Stimulated activated CD8-positive, alpha-beta memory T cell treated with anti-CD3 and anti-CD28 coated beads, Interleukin-7, amount 100 ng/mL, for 48 hours (primary cell): ENCODE results near the gene ATP5F1B.
"Not testable (repeated sequence)": the region's sequence is repeated elsewhere in the genome, so short reads cannot be mapped to it uniquely, and the experiment has no call there.

ENCODE experiments used
- DNase-seq, 2 donors: peaks; one replicate each; pipeline ENCODE4 v3.0.0-alpha.2; 2020; ENCODE audit warnings: low read depth in 1 of 2; ENCODE audit errors: extremely low read depth in 1 of 2

Gene ATP5F1B

DNA sequence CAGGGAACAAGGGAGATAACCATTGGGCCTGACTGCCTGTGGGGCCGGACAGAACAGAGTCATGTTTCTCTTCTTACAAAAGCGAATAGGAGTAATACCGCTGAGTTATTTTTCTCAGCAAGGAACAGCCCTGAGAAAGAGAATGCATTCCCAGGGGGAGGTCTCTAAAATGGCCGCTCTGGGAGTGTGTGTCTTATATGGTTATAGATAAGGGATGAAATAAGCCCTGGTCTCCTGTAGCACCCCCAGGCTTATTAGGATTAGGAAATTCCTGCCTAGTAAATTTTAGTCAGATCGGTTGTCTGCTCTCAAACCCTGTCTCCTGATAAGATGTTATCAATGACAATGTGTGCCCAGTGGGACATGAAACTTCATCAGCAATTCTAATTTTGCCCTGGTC, 8.0 kb upstream of the ATP5F1B start:
- DNase-seq, result not testable (repeated sequence)

DNA sequence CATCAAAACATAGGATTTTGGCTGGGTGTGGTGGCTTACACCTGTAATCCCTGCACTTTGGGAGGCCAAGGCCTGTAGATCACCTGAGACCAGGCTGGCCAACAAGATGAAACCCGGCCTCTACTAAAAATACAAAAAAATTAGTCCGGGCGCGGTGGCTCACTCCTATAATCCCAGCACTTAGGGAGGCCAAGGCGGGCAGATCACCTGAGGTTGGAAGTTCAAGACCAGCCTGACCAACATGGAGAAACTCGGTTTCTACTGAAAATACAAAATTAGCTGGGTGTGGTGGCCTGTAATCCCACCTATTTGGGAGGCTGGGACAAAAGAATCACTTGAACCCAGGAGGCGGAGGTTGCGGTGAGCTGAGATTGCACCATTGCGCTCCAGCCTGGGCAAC, 2.2 kb upstream of the ATP5F1B start:
- not testable (repeated sequence) for DNase-seq

DNA sequence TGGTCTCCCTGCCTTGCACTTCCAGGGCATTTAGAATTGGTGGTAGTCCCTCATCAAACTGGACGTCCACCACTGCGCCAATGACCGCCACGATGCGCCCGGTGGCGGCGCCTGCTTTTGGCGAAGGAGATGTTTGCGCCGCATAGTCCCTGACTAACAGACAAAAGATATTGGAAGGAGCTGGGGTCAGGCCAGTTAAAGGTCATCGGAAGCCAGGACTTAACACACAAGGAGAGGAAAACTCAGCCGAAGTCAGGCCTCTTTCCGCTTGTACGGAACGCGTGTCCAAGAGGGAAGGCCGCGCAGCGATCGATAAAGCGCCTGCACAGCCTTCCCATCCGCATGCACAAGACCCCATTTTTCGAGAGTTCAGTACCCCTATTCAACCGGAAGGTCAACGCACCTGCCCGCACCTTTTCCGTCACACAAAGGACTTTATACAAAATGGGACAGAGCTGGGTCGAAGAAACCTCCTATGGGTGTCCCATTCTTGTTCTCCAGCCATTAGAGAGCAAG, 525 bp downstream of the ATP5F1B start:
- no peak for DNase-seq

DNA sequence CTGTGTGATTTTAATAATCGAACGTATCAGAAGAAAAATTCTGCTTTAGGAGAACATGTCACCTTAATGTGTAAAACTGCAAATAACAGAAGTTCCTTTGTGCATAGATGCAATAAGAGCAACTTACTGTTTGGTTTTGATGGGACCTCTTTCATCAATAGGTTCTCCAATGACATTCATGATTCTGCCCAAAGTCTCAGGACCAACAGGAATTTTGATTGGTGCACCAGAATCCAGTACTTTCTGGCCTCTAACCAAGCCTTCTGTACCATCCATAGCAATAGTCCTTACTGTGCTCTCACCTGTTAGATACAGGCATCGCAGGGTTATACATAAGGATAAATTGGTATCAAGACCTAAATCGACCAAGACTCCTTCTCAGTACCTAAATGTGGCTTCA, 1.1 kb downstream of the ATP5F1B start:
- no peak for DNase-seq

DNA sequence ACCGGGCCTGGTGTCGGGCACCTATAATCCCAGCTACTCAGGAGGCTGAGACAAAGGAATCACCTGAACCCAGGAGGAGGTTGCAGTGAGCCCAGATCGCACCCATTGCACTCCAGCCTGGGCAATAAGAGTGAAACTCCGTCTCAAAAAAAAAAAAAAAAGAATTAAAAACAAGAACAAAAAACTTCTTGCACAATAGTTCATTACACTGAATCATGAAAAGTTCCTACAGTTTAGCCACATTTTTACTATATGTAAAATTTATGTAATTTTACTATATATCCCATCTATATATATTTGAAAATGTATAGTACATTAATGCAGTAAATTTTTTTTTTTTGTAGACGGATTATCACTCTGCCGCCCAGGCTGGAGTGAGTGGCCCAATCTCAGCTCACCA, 4.6 kb downstream of the ATP5F1B start:
- no peak for DNase-seq

DNA sequence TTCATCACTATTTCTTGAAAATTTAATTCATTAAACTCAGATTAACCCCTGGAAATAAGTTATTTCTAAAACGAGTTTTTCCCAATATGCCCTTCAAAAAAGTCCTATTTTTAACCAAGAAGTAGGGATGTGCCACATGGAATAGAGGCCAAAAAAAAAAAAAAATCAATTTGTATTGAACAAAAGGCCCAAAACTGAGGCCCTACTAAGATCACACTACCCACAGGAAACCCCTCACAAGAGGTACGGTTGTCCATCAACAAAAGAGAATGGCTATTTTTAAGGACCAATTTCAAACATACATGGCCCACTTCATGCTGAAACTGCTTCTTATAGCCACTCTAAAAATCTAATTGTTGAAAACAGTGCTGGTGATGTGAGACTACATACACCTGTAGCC, 8.2 kb downstream of the ATP5F1B start:
- no peak for DNase-seq

DNA sequence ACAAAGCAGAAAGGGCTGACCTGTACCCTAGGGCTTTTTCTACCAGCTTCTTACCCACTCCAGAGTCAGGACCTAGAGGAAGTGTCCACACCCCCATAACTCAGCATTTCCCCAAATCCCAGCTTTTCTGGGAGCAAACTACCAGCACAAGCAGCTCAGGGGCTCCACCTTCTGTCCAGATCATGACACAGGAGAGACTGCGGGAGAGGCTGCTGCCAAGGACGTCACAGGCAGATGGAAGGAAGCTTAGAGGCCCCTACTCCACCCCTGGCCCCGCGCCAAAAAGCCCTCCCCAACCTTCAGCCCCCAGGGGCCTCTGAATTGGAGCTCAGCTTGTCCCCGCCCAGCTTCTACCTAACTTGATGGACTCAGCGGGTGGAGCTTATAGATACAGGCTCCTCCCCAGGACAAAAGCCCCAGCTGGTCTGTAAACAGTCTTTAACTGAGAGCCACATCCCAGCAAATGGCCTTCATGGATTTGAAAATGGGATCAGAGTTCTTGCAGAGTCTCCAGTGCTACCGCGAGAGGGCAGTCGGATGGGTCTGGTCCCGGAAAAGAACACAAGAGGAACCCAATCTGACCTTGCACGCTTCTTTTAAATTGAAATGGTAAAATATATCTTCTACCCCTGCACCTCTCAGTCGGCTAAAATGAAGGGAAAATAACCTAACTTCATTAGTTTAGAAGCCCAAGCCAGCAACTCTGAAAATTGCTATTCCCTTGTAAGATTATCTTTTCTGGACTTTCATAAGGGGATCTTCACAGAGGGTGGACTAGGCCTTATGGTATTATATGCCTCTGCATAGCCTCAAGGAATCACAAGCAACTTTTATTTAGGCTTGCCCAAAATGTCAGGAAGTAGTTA, 8.9 kb downstream of the ATP5F1B start:
- peak; percentile 72 to 95 for DNase-seq

DNA sequence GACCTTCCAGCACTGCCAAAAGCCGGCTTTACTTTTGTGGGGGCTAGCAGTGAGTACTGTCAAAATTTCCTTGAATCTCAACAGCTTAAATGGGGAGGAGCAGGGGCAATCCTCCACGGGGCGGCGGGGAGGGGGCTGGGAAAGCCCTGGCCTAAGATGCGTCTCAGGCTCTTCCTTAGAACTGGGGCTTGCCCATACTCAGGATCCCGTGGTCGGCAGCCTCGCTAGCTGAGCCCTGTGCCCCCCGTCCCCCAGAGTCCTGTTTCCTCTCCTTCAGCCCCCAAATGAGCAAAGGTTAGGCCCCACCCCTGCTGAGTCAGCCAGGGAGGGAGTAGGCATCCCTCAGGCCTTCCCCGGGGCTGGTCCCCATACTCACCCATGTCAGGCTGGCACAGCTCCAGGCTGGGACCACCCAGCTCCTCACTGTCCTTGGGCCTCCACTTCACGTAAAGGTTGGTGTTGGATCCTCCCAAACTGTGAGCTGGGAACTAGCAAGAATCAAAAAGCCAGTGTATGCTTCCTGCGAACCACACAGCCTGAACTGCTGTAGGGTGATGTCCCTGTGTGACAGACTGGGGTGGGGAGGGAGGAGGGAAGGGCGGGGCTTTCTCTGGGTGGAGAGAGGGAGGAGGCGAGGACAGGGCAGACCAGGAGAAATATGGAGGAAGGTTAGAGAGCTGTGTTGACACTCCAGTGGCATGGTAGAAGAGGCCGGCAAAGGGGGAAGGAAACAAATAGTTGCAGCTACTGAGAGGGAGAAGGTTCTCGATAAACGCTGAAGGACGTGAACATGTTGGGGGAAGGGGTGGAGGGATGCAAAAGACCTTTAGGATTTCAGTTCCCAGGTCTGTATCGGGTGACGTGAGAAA, 9.7 kb downstream of the ATP5F1B start:
- DNase-seq, result peak; percentile 73 to 86

DNA sequence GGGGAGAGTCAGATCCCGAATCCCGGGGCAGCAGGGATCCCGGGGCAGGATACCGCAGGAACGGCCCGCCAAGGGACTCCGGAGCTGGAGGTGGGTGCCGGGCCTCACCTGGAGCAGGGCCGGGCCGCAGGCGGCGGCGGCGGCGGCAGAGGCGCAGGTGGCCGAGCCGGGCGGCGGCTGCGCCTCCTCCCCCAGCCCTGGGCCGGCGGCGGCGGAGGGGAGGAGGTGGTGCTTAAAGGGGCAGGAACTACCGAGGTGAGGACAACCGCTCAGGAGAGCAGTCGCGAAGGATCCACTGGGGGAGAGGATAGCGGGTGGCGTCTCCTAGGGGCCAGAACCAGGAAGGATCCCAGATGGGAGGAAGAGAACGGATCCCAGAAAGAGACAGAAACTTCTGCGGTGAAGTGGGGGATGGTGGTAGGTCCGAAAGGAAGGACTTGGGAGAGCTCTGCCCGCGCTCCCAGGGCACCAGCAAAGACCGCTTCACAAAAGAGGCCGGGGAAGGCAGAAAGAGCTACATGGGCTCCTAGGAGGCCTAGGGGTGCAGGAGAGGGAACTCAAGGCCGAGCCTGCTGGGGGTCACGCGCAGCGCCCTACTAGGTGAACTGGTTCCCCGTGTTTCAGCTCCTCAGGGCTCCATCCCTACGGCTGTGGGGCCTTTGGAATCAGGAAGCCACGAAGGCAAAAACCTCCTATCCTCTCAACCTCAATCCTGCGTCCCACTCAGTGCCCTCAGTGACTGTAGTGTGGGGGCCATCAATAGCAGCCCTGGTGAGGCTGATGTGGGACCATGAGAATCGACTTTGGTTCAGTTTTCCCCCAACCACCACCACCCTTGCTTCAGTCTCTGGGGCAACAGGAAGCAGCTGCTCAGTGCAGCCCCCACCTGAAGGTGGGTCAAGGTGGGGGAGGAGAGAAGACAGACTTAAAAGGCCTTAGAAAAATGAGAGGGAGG, 10.7 kb downstream of the ATP5F1B start:
- peak in 1 of 2 donors; percentile 56 for DNase-seq

DNA sequence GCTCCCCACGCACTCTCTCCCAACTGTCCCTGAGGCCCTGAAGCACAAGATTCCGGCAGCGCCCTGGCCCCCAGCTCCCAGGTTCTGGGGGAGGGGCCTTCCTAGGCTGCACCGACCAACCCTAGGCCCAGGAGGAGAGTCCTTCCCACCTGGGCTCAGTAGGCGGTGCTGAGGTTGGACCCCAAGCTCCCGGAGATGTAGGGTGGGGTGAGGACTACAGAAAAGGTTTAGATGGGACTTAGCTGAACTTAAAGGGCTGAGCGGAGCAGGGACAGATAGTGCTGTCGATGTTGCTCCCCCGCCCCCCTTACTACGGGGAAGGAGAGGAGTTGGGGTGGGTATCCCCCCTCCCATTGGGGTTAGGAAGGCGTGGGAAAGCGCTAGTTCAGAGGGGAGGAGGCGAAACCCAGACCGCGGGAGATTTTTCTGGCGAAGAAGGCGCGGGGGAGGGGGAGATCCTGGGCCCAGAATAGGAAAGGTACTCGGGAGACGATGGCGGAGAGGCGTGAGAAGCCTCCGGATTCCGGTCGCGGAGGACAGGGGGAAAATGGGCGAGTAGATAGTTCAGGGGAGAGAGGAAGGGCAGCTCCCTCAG, 11.4 kb downstream of the ATP5F1B start:
- no peak for DNase-seq

DNA sequence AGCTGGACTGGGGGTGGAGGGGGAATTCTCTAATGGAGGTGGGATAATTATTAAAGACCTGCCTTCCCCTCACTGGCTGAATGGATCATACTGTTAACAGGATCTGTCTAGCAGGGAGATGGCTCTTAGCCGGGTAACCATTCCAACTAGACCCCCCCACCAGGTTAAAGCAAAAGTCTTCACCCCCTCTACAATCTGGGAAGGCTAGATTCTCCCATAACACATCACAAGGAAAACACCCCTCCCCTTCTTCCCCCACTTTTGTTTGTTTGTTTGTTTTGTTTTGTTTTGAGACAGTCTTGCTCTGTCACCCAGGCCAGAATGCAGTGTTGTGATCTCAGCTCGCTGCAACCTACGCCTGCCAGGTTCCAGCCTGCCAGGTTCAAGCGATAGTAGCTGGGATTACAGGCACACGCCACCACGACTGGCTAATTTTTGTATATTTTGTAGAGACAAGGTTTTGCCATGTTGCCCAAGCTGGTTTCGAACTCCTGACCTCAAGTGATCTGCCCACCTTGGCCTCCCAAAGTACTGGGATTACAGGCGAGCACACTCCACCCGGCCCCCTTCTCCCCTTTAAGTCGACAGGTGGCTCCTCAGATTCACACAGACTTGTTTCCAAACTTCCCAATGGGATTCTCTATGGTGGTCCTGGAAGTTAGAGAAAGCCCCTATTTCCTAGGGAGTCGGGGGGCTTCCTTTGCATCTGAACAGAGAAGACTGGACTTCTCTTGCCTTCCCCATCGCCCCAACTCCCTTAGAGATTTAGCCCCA, 12.1 kb downstream of the ATP5F1B start:
- DNase-seq, result no peak

DNA sequence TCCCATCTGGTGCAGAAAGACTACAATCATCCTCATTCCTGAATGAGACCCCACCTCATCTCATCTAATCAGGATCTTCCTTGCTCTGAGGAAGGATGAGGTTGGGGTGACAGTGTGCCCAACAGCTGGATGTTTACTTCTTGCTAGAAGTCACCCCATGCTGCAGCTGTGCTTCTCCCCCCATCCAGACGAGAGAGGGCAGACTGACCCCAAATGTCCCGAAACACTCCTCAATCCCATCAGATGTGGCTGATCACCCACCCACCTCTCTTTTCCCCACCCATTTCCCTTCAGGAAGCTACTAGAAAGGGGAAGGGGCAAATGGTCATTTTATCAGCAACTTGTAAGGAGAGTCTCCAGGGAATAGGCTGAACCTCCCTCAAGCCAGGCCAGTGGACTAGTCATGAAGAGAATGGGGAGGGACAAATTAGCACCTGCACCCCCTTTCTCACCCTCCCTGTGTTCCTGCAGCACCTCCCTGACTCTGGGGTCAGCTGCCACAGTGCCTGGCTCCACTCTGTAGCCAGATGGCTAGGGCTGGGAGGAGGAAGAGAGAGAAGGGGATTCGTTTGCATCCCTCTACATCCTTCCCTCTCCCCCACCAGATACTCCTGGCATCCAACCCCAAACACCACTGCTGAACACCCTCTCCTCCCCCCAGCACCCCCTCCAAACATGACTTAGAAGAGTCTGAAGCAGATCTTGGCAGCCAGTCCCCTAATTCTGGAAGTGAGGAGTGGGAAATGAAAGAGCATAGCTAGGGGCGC, 12.9 kb downstream of the ATP5F1B start:
- DNase-seq, result no peak

DNA sequence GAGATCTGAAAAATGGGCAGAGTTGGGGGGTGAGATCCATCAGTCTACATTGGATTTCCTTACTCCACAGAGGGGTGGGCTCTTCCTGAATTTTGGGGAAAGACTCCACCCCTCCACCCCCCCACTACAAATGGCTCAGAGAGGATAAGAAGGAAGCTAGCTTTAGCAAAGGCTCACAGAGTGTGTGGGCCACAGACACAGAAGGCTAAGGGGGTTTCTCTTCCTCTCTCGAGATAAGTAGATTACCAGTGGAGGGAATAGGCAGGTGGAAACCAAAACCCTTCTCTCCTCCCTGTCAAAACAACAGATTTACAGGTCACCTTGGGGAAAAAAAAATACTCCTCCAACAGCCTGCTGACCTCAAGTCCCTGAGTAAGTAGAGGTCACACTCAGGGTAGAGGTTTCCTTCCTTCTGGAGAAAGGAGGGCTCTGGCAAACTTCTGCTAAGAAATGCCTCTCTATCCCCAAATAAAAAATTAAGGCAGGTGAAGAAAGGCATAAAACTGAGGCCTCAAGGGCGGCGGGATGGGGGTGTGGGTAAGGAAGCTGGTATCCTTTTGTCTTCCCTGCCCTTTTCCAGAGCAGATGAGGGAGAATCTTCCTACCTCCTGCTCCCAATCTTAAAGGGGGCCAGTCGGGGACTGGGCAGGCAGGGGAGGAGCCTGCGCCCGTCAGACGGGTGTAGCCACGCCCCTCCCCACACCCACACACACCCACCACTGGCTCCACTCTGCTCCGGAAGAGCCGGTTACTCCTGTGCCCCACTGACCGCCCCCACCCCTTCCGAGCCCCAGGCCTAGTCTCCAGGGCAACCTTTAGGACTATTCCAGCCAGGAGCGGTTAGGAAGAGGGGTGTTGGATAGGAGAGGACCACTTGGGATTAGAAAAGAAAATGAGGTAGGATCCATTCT, 13.7 kb downstream of the ATP5F1B start:
- no peak for DNase-seq

DNA sequence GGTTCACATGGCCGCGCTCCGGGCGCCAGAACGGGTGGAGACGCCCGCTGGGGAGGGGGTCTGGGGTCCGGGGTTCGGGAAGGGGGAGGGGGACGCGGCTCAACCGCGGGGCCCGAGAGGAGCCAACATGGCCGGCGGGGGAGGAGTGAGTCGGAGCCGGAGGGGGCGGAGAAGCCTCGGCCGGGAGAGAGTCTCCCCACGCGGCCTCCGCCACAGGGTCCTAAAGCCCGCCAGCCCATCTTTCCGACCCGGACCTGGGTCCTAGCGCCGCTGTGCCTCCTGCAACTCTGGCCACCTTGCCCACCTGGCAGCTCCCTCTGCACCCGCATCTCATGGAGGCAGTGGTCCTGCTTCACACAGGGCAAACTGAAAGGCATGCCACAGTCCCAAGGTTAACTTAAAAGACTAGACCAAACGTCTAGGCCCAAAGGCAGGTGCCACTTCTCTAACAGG, 15.6 kb downstream of the ATP5F1B start, which contains the start of gene BAZ2A:
Gene BAZ2A (minus strand): TSS at position 147 of the 453 bp plus-strand sequence. CDS start 12,796 bp downstream, outside the sequence.
- DNase-seq, result peak; percentile 74 to 86

DNA sequence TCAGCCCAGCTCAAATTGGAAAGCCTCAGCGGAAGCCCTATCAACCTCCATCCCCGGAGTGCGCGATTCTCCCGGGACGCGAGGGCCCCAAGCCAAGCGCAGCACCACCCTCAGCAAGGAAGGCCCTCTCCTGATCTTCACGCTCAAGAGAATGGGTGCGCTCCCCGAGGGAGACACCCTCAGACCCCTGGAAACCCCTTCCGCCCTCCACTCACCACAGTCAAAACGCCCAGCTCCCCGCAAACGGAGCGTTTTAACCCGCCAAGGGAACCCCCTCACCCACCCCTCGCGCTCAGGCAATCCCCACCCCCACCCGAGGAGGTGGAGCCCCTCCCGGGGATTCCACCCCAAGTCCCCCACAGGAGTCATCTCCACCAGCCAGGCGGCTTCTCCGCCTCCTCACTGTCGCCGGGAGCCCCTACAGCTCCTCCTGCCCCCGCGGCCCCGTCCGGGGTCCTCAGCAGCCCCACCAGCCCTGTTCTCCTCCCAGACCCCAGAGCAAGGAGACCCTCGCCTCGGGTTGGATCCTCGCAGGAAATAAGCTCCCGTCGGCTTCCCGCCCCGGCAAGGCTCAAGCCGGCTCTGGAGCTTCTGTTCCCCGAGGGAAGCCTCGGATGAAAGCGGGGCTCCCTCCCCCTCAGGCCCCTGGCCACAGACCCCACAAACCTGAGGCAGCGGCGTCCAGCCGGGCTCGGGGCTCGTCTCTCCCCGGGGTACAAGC, 16.2 kb downstream of the ATP5F1B start:
- no peak for DNase-seq

DNA sequence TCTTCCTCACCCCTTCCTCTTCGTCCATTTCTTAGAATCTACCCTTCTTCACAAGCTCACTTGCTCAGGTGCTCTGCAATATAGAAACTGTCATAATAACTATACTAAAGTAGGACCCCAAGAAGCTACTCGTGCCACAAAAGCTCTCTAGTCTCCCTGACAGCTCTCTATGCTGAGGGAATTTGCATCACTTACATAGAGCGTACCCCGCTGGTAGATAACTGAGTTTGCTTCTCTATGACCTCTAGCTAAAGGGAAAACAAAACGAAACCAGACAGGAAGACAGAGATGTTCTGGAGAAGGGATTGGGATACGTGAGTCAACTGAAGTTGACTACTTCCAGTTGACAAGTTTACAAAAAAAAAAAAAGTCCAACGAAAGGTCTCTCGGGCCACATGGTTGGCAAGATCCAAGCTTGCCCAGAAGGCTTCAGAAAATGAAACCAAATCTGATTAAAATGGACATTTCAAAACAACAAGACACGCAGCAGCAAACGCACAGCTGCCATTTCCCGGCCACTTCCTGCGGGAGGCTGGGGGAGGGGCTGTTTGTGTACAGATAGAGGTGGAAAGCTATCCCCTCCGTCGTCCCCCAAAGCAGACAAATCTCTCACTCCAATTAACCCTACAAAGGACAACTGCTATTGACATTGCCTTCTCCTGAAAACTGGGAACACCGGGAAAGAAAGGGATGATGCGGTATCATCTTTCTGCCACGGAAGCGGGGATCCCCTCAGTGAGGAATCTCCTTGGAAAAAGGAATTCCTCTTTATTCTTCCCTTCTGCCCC, 16.9 kb downstream of the ATP5F1B start:
- DNase-seq, result no peak
